T-helper 1 cell (primary cell): Measurements from ENCODE around the gene CCNK.

Source experiments
- DNase-seq, 5 donors: peaks; one replicate each; pipeline ENCODE4 v3.0.0-alpha.2; 2012 to 2020
- total RNA-seq, 4 donors: gene quantifications; one replicate each; lab custom pipeline; 2026; lab: John Stamatoyannopoulos, UW

CCNK gene
- 91.1 to 106 (median 98.7) reads per million in 4 donors for total RNA-seq

DNA sequence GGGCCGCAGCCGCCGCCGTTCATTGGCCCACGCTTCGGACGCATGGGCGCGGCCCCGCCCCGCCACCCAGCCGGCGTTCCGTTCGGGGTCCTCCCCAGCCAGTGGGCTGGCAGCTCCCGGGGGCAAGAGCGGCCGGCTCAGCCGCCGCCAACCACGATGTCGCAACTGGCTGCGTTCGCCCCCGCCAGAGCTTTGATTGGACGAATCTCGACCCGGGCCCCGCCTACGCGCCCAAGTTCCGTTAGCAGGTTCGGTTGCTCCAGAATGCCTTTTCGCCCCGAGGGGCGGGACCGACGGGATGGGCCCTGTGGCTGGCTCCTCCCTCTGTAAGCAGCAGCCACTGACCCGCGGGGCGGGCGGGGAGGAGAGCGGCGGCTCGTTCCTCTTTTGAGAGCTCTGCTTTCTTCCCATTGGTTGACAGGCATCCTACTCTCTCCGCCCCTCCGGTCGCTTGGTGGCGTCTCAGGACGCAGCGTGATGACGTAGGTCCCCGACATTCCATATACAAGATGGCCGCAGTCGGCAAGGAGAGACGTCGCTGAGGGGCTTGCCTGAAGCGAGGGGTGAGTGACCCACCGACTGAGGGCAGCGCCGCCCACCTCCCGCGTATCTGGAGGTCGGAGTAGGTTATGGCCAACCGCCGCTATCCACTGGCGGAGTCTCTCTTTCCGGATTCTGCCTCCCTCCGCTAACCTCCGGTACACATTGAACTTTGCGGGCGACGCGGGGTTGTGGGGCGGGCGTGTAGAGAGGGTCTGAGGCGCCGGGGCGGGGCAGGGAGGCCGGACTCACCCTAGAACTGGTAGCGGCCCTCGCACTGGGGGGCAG lies at the start of gene CCNK:
Gene CCNK, plus strand, starts transcription at position 493 of the 828 bp plus-strand sequence. CDS start 11,269 bp downstream, outside the sequence.
- DNase-seq, result peak; percentile 100

DNA sequence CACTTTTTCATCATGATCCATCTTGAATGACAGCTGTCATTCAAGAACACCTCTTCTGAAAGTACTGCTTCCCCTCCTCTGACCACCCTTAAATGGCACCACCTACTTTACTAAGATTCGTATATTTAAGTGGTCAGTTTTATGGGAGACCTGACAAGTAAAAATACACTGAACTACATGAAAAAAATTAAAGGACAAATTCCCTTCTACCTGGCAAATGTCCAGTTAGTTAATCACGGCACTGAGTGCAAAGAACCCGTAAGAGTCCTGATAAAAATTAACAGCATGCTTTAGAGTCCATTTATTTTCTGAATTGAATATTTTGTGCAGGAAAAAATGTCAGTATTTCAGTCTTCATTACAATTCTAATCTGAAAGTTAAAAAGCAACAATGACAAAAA lies 49.2 kb upstream of the CCNK start:
- no peak for DNase-seq

DNA sequence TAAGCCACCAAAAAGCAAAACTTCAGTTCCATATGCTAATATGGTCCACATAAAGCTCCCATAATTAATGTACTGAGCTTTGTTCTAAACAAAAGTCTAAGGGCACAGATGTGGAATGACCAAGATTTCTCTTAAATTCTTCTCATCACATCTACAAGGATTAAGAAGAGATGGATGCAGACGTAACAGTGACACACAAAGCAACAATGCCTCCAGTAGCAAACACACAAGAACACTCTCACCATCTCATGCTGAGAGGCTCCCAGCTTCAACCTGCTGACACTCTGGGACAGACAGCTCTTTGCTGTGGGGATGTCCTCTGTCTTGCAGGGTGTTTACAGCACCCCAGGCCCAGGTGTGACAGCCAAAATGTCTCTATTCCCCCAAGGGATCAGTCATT lies 48.7 kb upstream of the CCNK start:
- DNase-seq, result no peak

DNA sequence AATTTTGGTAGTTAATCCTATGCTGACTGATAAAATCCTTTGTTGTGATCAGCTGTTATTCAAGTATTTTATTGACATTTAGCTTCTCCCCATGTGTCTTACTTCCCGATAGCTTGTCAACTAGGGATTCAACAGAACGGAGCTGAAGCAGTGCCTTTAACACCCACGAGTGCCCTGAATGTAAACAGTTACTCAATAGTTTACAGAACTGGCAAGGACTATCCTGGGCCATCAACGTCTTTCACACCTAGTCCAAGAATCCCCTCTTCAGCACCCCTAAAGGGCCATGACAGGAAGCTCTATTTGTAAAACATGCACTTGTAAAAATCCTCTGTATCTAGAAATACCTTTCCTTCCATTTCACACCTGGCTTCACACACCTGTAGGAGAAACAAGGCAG lies 45.9 kb upstream of the CCNK start:
- DNase-seq, result no peak

DNA sequence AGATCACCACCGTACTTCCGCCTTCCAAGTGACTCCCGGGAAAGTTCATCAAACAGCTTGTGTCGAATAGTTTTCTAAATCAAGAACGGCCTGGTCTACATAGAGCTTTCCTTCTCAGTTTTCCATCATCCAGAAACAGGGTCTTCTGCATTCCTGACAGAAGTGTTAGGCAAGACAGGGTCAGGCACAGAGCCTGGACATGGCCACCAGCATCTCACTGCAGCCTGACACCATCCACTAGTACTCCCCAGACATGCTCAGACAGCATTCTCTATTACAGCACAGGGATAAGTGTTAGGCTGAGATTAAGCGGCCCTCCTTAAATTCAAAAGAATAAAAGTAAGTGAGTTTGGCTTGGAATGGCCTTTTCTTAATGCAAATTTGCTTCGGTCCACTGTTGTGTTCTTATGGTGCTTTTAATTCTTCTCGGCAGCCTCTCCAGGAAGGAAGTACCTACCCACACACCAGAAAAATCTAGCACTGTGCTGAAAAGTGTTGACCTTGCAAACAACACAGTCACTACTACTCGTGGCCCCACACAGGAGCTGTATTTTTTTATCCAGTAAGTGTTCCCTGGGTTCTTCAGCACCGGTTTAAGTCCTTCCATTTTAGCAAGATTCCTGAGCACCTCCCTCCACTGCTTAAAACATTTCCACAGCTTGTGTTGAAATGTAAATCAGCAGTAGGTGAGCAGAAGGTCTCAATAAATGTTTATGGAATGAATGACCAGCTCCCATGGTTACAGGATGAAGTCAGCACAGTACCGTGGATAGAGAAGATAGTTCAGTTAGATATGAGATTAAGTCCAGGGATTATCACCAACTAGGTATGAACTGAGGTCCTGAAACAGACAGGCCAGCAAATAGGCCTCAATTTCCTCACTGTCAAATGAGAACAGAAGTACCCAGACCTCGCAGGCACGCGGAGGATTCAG lies 44.7 kb upstream of the CCNK start:
- DNase-seq, result peak in 1 of 5 donors; percentile 37

DNA sequence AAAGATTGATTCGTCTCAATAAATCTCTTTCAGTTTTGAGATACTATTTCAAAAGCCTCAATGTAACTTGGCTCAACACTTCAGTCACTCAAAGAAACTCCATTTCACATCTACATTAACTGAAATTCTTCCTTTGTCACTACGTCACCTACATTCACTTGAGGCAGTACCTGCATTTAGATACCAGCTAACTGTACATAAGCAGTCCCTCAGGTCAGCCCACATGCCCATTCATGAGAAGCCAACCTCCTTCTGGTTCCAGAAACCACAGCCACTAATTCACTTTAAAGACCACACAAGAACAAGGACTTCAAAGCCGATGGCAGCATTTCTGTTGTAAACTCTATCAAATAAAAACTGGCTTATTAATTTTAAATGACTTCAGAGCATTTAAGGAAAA lies 43.5 kb upstream of the CCNK start:
- DNase-seq, result no peak

DNA sequence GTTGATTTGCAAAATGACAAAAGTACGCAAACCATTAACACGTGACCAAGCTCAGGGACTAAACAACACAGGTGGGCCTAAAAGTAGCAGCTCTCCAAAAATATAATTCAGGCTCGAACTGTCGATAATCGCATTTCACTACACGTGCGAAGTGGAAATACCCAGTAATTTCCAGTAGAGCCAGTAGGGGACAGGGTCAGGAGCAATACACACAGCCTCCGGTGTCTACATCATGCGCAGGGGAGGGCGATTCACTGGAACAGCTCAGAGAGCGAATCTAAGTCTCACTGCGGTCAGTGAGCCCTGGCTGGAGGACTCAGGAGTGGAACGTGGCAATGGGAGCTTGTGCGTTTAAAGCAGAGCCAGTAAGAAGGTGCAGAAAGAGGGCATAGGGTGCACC lies 40.9 kb upstream of the CCNK start:
- DNase-seq, result no peak

DNA sequence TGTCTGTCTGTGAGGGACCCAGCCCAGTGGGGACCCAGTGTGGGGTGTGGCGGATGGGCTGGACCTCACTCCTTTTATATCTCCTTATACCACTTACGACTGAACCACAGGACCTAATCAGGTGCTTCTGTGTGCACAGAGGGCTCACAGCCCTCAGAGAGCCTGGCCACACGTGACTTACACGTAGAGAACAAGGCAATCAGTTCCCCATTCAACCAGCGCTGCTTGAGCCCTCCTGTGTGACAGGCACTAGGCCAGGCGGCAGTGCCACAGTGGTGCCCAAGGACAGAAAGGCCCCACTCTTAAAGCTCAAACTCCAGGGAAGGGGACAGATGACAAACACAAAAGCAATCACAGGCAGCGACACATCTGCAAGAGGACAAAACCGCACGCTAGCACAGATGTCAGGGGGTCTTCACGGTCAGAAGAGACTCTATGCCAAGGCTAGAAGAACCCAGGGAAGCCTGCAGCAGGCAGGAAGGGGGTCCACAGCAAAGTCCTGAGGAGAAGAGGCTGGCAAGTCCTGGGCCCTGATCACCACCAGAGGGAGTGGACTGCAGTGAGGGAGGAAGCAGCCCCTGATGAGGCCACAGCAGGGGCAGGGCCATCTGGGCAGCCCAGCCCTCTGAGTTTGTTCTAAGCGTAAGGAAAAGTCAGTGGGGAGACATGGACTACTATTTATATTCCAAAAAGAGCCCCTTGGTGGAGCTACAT lies 39.9 kb upstream of the CCNK start:
- DNase-seq, result no peak

DNA sequence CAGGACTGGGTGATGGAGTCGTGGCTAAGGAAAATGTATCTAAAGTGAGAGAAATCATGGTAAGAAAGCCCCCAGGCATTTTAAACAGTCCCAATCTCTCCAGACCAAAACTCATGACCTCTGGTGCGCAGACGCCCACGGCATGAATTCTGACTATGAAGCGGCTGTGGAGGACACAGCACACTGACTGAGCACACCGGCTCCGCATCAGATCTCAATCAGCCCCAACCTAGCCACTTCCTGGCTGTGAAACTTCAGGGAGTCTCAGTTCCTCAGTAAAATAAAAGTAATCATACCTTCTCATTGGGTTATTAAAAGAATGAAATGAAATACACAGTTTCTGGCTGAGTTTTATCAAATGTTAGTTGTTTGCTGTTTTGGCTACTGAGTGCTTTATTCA lies 39.3 kb upstream of the CCNK start:
- no peak for DNase-seq

DNA sequence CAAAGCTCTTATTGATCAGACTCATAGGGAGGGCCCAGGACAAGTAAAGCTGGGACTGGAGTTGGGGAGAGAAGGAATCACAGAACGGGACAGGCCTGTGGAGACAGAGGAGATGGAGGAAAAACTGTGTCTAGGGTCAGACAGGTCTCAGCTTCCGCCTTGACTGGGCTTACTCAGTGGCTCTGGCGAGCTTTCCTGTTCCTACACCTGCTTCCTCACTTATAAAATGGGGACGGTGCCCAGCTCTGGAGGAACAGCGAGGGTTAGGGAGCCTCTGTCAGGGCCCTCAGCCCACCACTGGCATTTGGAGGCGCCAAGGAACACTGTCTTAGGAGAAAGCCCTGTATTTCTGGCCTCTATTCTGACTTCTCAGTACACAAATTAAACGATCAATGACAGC lies 35.3 kb upstream of the CCNK start:
- DNase-seq, result no peak

DNA sequence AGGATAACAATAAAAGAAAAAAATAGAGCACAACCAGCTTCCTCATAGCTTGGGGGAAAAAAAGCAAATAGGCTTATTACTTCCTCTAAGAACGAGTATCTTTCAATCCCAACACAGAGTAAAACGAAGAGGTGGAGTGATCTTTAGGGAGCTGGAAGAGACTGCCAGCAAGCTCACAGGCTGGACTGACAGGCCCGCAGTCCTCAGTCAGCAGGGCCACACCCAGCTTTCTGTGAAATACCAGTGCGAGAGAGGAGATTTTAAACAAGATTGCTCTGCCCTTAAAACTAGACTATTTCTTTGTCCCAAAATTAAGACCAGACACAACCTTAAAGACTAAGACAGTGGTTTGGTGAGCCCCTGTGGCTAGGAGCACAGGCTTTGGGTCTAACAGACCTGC lies 33.5 kb upstream of the CCNK start:
- DNase-seq, result no peak

DNA sequence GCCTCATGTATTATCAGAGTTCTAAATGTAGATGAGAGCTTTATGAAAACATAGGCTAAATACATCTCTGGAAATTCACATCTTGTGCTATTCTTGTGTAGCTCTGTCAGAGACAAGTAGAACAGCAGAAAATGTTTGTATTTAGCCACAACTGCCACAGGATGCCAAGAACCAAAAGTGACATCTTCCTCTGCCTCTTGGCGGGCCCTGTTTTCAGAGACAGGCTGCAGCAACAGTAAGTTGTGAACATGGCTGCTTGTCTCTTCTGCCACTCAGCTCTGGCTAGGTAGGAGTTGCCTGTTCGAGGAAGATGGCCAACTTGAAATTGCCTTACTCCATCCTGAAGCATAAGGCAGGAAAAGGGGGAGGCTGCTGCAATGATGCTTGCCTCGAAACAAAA lies 30.9 kb upstream of the CCNK start:
- DNase-seq, result no peak

DNA sequence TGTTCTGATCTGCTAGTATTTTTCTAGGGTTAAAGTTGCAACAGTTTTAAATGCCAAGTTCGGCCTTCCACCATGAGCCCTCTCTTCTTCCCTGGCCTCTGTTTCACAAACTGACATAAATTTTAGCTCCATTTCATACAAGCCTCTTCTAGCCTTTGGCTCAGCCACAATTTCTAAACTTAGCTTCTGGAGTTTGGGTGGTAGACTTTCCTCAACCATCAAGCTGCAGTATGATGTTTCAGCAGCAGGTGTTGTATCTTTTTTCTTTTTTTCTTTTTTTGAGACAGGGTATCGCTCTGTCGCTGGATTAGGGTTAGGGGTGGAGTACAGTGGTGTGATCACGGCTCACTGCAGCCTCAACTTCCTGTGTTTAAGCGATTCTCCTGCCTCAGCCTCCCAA lies 30.0 kb upstream of the CCNK start:
- DNase-seq, result no peak

DNA sequence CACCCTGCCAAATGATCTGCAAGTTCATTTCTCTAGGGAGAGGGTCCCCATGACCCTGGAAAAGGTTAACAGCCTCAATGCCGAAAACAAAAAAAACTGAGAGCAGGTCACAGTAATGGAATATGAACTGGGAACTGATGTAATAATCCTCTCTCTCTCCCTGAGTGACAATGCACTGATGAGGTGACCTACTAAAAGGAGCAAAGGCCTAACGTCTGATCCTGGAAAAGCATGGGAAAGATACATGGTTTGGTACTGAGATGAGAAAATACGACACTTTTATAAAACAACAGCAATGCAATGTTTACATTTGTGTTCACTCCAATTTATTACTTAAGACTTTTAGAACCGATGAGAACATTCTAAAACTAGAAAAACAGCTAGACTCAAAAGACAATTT lies 28.2 kb upstream of the CCNK start:
- DNase-seq, result no peak

DNA sequence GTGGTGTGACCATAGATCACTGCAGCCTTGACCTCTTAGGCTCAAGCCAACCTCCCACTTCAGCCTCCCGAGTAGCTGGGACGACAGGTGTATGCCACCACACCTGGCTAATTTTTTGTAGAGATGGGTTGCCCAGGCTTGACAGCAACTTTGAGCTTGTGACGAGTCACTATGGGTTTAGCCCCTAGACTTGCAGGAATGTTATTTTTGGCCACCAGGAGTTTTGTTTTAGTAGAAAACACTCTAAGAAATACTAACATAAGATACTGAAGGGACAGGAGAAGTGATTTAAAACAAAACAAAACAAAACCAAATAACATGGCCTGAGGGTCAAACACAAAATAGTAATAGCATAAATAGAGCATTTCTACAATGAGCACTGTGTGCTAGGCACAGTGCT lies 27.0 kb upstream of the CCNK start:
- DNase-seq, result no peak

DNA sequence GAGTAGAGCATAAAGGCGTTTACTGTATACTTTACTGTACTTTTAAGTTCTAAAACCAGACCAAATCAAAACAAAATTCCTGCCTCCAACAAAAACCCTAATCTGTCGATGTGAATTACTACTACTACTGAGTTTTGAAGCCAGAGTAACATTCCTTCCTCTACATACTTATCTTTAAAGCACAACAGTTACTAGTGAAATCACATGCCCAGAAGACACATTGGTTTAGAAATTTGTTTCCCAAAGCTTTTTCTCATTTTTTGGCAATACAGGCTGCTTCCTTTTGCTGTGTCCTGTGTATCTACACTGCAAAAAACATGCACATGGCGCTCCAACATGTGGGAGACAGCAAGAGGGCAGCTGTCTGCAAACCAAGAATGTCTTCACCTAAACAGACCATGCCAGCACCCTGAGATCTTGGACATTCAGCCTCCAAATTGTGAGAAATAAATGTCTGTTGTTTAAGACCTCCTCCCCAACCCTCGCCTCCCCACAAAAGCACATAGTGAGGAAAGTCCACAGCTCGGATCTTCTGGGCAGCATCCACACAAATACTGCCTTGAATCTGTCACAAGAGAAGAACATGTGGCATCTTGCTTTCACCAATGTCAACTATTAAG lies 21.6 kb upstream of the CCNK start:
- no peak for DNase-seq

DNA sequence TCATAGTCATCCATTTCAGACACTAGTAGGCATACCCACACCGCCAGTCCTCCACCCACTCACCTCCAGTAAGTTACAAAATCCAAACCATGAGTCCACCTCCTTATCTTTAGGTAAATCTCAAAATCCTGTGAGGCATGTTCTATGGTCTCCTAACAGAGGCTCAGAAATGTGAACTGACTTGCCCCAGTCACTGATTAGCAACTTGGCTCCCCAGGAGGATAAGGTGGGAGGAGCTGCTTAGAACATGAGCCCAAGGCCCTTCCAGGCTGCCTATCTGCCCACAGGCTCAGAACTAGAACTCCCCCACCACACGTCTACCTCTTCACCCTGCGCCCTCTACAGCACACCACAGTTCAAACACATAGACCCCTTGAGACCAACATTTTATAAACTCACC lies 20.4 kb upstream of the CCNK start:
- DNase-seq, result no peak

DNA sequence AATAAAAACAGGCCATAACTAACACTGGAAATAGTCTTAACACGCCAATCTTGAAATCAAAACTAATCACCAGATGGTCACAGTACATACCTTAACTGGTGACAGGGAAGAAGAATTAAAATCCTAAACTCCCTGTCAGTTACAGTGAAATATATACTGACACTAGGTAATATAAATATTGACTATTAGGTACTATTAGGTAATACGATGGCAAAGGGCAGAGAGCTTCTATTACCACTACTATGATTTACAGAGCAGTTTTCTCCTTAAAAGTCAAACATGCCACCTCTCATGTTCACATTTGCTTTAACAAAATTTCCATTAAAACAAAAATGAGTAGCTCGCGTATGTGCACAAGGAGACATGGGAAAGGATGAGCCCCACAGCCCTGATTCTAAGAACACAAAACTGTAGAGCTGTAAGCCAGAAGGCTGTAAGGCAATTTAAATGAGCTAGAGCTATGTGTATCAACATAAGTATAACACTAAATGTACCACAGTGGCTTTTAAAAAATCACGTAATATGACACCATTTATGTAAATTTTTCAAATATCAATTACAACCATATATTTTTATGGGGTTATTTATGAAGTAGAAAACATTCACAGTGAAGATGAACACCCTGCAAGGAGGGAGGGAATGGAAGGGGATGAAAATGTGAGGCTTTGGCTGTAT lies 19.7 kb upstream of the CCNK start:
- DNase-seq, result no peak

DNA sequence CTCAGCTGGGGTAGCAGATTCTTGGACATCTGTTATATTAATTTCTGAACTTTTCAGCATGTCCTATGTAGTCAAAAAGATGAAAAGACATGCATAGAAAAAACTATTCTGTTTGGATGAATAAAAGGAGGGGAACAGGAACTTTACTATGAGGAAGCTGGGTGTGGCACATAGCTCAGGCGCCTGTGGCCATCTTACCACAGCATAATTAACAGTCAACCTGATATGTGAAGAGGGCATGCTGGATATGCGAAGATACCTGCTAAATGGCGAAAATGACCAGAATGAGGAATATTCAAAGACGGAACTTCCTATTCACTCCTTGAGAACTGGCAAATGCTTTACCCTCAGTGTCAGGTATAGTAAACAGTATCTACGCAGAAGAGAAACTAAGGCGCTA lies 19.0 kb upstream of the CCNK start:
- no peak for DNase-seq

DNA sequence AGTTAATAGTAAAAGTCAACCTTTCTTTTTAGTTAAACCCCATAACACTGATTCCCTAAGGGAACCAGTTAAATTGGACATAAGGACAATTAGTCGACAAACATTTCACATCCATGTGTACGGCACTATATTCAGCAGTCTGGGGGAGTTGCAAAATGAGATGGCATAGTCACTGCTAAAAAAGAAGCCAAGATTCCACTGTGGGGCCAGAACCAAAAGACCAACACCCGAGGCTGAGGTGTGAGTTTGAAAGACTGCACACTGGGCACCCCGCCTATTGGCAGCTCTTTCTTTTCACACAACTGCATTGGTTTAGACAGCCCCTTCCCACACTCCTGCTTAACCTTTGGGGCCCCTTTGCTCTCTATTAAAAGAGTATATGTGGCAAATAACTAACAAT lies 17.2 kb upstream of the CCNK start:
- no peak for DNase-seq

DNA sequence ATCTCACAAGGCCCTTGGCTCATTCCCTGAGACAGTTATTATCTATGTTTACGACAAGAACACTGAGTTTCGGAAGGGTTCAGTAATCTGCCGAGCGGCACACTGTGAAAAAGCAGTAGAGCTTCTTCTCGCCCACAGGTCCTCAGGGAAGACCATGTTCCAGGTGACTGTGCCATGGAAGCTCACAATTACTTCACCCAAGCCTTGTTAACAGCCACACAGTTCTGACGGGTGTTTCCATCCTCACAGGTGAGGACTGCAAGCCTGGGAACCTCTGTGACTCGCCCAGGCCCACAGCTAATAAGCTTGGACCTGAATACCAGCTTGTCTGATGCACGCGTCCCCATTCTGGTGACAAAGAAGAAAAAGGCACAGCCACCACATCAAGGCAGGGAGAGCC lies 15.9 kb upstream of the CCNK start:
- no peak for DNase-seq

DNA sequence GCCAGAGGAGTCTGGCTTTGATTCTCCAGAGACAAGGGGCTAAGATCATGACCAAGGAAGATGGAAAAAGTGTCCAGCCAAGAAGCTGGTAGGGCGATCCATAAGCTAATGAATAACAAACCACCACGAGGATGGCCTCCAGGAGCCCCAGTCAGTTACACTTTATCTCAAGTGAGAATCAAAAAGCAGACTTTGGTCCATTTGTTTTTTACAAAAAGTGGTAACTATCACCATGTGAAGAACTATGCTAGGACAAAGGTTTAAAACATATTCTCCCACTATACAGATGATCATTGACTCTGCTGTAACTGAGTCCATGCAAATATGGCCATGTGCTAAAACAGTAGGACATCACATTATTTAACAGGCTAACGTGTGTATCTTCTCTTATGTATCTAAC lies 14.5 kb upstream of the CCNK start:
- no peak for DNase-seq
